Skeletal muscle tissue (tissue), 4 donors: ENCODE data around the gene TESK1. TPM values are rescaled to one million over a fixed set of nuclear protein-coding genes. Genes with fewer than 3 reads are reported as not detected.

Source experiments
- H3K27ac ChIP-seq: one replicate; pipeline ENCODE4 v1.7.0; 2013; ENCODE audit warnings: mild to moderate bottlenecking, low read depth, low read length, inconsistent platforms
- H3K27me3 ChIP-seq, 3 donors: one replicate each; pipeline ENCODE4 v1.7.0; 2013; ENCODE audit warnings: low read length in 3 of 3; ENCODE audit not compliant: control insufficient read depth in 3 of 3, insufficient read depth in 3 of 3
- H3K36me3 ChIP-seq, 3 donors: one replicate each; pipeline ENCODE4 v1.7.0; 2013; ENCODE audit warnings: low read length in 3 of 3; ENCODE audit not compliant: control insufficient read depth in 3 of 3, insufficient read depth in 3 of 3
- H3K4me1 ChIP-seq, 3 donors: one replicate each; pipeline ENCODE4 v1.7.0; 2013; ENCODE audit warnings: low read length in 3 of 3, mild to moderate bottlenecking in 3 of 3; ENCODE audit not compliant: control insufficient read depth in 3 of 3, insufficient read depth in 3 of 3
- H3K4me3 ChIP-seq, 3 donors: one replicate each; pipeline ENCODE4 v1.7.0; 2013; ENCODE audit warnings: low read length in 3 of 3
- H3K9ac ChIP-seq, 3 donors: one replicate each; pipeline ENCODE4 v1.7.0; 2013; ENCODE audit warnings: low read length in 3 of 3, mild to moderate bottlenecking in 3 of 3, moderate library complexity in 2 of 3, low read depth in 1 of 3
- H3K9me3 ChIP-seq, 3 donors: one replicate each; pipeline ENCODE4 v1.7.0; 2013; ENCODE audit warnings: low read length in 3 of 3; ENCODE audit not compliant: control insufficient read depth in 3 of 3
- total RNA-seq: library from RNA; depleted of rRNA; stranded (reverse); fragments of >200 nt; gene quantifications from one replicate; pipeline ENCODE4 v1.2.3, GENCODE V29; 2014
- donor health status: Osteomylitis.

The TESK1 gene, protein sequence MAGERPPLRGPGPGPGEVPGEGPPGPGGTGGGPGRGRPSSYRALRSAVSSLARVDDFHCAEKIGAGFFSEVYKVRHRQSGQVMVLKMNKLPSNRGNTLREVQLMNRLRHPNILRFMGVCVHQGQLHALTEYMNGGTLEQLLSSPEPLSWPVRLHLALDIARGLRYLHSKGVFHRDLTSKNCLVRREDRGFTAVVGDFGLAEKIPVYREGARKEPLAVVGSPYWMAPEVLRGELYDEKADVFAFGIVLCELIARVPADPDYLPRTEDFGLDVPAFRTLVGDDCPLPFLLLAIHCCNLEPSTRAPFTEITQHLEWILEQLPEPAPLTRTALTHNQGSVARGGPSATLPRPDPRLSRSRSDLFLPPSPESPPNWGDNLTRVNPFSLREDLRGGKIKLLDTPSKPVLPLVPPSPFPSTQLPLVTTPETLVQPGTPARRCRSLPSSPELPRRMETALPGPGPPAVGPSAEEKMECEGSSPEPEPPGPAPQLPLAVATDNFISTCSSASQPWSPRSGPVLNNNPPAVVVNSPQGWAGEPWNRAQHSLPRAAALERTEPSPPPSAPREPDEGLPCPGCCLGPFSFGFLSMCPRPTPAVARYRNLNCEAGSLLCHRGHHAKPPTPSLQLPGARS
- total RNA-seq: 8.4 TPM

GRCh38 chr9:35604578-35605350, at the start of gene TESK1:
Gene TESK1 (plus strand): TSS chr9:35605262. CDS start chr9:35605620, 358 bp downstream.
- H3K4me1 ChIP-seq: peaks cover 40 to 61% (median 51%) of the 10 kb centered on the region in 3 donors

DNA sequence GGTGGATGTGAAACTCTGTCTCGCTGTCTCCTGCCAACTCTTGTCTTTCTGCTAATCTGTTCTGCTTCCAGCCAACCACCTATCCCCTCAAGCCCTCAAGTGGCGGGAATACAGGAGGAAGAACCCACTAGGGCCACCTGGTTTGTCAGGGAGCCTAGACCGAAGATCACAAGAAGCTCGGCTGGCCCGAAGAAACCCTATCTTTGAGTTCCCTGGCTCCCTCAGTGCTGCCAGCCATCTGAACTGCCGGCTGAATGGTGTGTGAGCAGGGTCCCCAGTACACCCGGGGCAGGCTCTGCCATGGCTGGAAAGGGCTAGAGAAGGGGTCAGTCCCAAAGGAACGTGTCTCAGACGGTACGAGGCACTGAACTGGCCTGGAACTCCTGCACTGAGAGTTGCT, 49.2 kb upstream of the TESK1 start:
- H3K36me3 ChIP-seq: peaks cover 36 to 43% (median 40%) of the 10 kb centered on the region in 3 donors
- H3K27me3 ChIP-seq: no peaks in the 10 kb centered on the region
- H3K4me3 ChIP-seq: no peak overlapping the region
- H3K4me1 ChIP-seq: peaks cover 70 to 86% (median 77%) of the 10 kb centered on the region in 3 donors
- peak overlapping the region; percentile 52 to 63 (median 60) for H3K9ac ChIP-seq
- H3K27ac ChIP-seq: peak overlapping the region; percentile 83
- H3K9me3 ChIP-seq: no peaks in the 10 kb centered on the region

More at GRCh38 chr9:35604578-35605350, at the start of gene TESK1:
- Histone ChIP-seq H3K9ac (peak within 1 kb of the TSS; percentile 93 to 99 (median 95)), H3K9me3 (no peaks in the 10 kb centered on the region), H3K27ac (peak within 1 kb of the TSS; percentile 97), H3K27me3 (no peaks in the 10 kb centered on the region), H3K36me3 (peaks cover 13 to 20% (median 16%) of the 10 kb centered on the region in 3 donors), H3K4me3 (peak within 1 kb of the TSS; percentile 82 to 97 (median 93))

DNA sequence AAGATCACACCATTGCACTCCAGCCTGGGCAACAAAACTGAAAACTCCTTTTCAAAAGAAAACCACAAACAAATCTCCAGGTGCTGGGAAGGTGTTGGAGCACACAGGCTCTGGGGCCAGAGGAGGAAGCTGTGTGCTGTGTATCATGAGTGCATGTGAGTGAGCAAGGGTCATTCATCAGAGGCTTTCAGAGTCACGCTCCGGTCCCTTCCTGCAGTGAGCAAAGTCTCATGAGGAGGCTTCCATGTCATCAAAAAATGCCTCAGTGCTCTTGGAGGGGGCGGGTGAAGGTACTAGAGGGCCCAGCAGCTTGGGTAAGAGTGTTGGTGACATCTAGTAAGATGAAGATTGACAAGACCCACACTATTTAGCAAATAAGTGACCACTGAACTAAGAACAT, 48.3 kb upstream of the TESK1 start:
- H3K9me3 ChIP-seq: no peaks in the 10 kb centered on the region
- peak overlapping the region; percentile 83 for H3K27ac ChIP-seq
- H3K27me3 ChIP-seq: no peaks in the 10 kb centered on the region
- peaks cover 78 to 93% (median 84%) of the 10 kb centered on the region in 3 donors for H3K4me1 ChIP-seq
- H3K36me3 ChIP-seq: peaks cover 36 to 43% (median 42%) of the 10 kb centered on the region in 3 donors
- peak overlapping the region in 2 of 3 donors; percentile 71 to 75 for H3K9ac ChIP-seq
- H3K4me3 ChIP-seq: no peak overlapping the region

- Histone ChIP-seq H3K27me3 (no peaks in the 10 kb centered on the region), H3K9me3 (no peaks in the 10 kb centered on the region), H3K4me1 (peaks cover 83 to 99% (median 85%) of the 10 kb centered on the region in 3 donors), H3K9ac (peak overlapping the region in 2 of 3 donors; percentile 71 to 75), H3K36me3 (peaks cover 36 to 43% (median 42%) of the 10 kb centered on the region in 3 donors), H3K4me3 (no peak overlapping the region), H3K27ac (peak overlapping the region; percentile 83)
Measured at GRCh38 chr9:35557320-35557719, 47.7 kb upstream of the TESK1 start.

- Histone ChIP-seq H3K4me1 (peaks cover 84 to 99% (median 86%) of the 10 kb centered on the region in 3 donors), H3K36me3 (peaks cover 42 to 46% (median 42%) of the 10 kb centered on the region in 3 donors), H3K27me3 (no peaks in the 10 kb centered on the region), H3K4me3 (peak overlapping the region in 1 of 3 donors; percentile 3), H3K9ac (peak overlapping the region in 2 of 3 donors; percentile 47 to 71), H3K9me3 (no peaks in the 10 kb centered on the region), H3K27ac (peak overlapping the region; percentile 83)
Measured at GRCh38 chr9:35558185-35558584, 46.9 kb upstream of the TESK1 start.

GRCh38 chr9:35559792-35560530, 45.1 kb upstream of the TESK1 start:
- H3K9ac ChIP-seq: peak overlapping the region in 2 of 3 donors; percentile 57 to 68
- peaks cover 38 to 44% (median 41%) of the 10 kb centered on the region in 3 donors for H3K36me3 ChIP-seq
- no peaks in the 10 kb centered on the region for H3K27me3 ChIP-seq
- peaks cover 90 to 99% (median 91%) of the 10 kb centered on the region in 3 donors for H3K4me1 ChIP-seq
- no peaks in the 10 kb centered on the region for H3K9me3 ChIP-seq
- no peak overlapping the region for H3K4me3 ChIP-seq
- H3K27ac ChIP-seq: peak overlapping the region; percentile 74

DNA sequence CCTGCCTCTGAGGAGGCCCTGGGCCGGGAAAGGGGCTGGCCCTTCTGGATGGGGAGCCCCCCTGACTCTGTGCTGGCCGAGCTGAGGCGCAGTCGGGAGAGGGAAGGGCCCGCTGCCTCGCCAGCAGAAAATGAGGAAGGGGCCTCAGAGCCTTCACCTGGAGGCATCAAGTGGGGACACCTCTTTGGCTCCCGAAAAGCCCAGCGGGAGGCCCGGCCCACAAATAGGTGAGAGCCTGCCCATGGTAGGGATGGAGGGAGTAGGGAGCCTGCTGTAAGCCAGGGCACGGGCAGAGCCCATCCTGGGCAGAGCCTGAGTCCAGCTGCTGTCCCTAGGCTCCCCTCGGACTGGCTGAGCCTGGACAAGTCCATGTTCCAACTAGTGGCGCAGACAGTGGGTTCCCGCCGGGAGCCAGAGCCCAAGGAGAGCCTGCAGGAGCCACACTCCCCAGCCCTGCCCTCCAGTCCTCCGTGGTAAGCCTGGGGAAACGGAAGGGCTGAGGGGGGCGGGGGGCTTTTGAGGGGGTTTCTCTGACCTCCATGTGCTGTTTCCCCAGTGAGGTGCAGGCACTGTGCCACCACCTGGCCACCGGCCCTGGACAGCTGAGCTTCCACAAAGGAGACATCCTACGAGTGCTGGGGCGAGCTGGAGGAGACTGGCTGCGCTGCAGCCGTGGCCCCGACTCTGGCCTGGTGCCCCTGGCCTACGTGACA, 44.3 kb upstream of the TESK1 start:
- H3K36me3 ChIP-seq: peaks cover 30 to 36% (median 32%) of the 10 kb centered on the region in 3 donors

DNA sequence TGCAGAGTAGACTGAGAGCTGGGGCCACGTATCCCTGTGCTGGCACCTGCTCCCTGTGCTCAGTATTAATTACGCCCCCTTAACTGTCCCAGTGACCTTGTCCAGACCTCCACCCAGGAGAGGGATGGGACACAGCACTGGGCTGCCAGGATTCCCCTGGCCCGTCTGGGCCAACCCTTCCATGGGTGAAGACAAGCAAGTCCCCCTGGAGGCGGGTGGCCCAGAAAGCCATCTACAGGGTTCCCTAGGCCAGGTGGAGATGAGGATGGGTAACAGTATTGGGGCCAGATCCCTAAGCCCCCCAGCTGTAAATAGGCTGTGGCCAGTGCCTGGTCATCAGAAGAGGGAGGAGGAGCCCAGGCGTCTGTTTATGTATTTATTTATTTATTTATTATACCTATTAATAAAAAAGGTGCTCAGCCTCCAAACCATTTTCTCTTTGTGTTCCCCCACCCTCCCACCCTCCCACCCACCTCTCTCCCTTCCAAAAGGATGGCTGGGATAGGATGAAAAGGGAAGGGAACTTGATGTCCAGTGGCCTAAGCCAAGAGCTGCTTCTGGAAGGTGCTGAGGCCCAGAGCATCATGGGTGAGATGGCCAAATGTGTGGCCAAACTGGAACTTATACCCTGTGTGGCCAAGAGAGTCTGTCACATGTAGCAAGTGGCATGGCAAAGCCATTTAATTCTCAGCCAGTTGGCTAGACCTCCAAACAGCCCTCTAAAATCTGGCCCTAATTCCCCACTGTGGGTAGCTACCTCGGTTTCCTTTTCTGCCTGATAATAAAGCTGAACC, 43.4 kb upstream of the TESK1 start:
- Histone ChIP-seq H3K27me3 (no peaks in the 10 kb centered on the region), H3K27ac (peak overlapping the region; percentile 77), H3K9me3 (no peaks in the 10 kb centered on the region), H3K9ac (peak overlapping the region; percentile 60 to 71 (median 66)), H3K4me1 (peaks cover 88 to 99% (median 88%) of the 10 kb centered on the region in 3 donors), H3K4me3 (peak overlapping the region in 2 of 3 donors; percentile 62 to 72), H3K36me3 (peaks cover 24 to 29% (median 26%) of the 10 kb centered on the region in 3 donors)

More for the DNA sequence above, 44.3 kb upstream of the TESK1 start:
- H3K4me3 ChIP-seq: peak overlapping the region in 1 of 3 donors; percentile 32
- peak overlapping the region; percentile 33 to 60 (median 46) for H3K9ac ChIP-seq
- H3K27ac ChIP-seq: peak overlapping the region; percentile 74
- no peaks in the 10 kb centered on the region for H3K9me3 ChIP-seq
- H3K27me3 ChIP-seq: no peaks in the 10 kb centered on the region
- peaks cover 86 to 99% (median 91%) of the 10 kb centered on the region in 3 donors for H3K4me1 ChIP-seq
